GM12878 (cell line): Measurements from ENCODE around the gene FANCE.

Experiments
- CTCF ChIP-seq, 3 experiments: IDR thresholded peaks in 2 of 3; conservative IDR thresholded peaks in 1 of 3; 2 replicates each; pipeline ENCODE4 v1.5.1; 2011; ENCODE audit warnings: low read depth in 3 of 3, low read length in 3 of 3, mild to moderate bottlenecking in 3 of 3, control low read depth in 2 of 3, moderate library complexity in 2 of 3, inconsistent platforms in 1 of 3, mixed read lengths in 1 of 3; ENCODE audit not compliant: control insufficient read depth in 2 of 3, insufficient read depth in 1 of 3; ENCODE audit errors: extremely low read depth in 1 of 3
- FOXK2 ChIP-seq: fragments of 450-650 bp; IDR thresholded peaks from 2 replicates; pipeline ENCODE4 v1.6.1; 2017; ENCODE audit warnings: mild to moderate bottlenecking, moderate library complexity
- POLR2A ChIP-seq: IDR thresholded peaks from 2 replicates; pipeline ENCODE4 v1.6.1; 2011; ENCODE audit warnings: low read depth, mild to moderate bottlenecking, low read length

GRCh38 chr6:35419961-35420360 is 32.2 kb upstream of the FANCE start:
- no peak for TF ChIP-seq POLR2A
- no peak for TF ChIP-seq CTCF (IDR thresholded peaks at IDR 0.05 in 2 of 3, conservative IDR thresholded peaks at IDR 0.05 in 1 of 3; ENCODE audit: control insufficient read depth in 2 of 3, extremely low read depth in 1 of 3, insufficient read depth in 1 of 3, low read depth in 3 of 3, low read length in 3 of 3)
- no peak for TF ChIP-seq FOXK2
